HepG2 (cell line): ENCODE results near the gene HNRNPUL1. TPM values are rescaled to one million over a fixed set of nuclear protein-coding genes. Genes with fewer than 3 reads are reported as not detected.
A peak's percentile ranks its signal among the peaks of the same experiment; 100 is the strongest.

Source experiments
- EP300 ChIP-seq, 3 experiments: sonication (generic) in 1 of 3; formaldehyde crosslinking in 1 of 3; IDR thresholded peaks; 2 replicates each; pipeline versions ENCODE4 v1.5.1 to v1.6.1; 2011 to 2020; ENCODE audit warnings: low read depth in 2 of 3, low read length in 2 of 3, borderline replicate concordance in 1 of 3, improper control_type of control experiment in 1 of 3, mild to moderate bottlenecking in 1 of 3, missing genetic modification reagents in 1 of 3, moderate library complexity in 1 of 3
- GABPB1 ChIP-seq: IDR thresholded peaks from 2 replicates; pipeline ENCODE4 v1.6.1; 2016; ENCODE audit warnings: mild to moderate bottlenecking, missing genetic modification reagents, moderate library complexity, missing compliant biosample characterization
- GATA4 ChIP-seq: sonication (generic); IDR thresholded peaks from 2 replicates; pipeline ENCODE4 v1.6.1; 2016; ENCODE audit warnings: antibody characterized with exemption, low read depth, borderline replicate concordance
- GZF1 ChIP-seq: sonication (generic); formaldehyde crosslinking; IDR thresholded peaks from 2 replicates; pipeline ENCODE4 v1.5.1; 2020; ENCODE audit warnings: mild to moderate bottlenecking, missing genetic modification reagents
- HES4 ChIP-seq: sonication (generic); formaldehyde crosslinking; IDR thresholded peaks from 2 replicates; pipeline ENCODE4 v1.9.0; 2021; ENCODE audit warnings: mild to moderate bottlenecking, missing genetic modification reagents, borderline replicate concordance
- HOXA3 ChIP-seq: sonication (generic); formaldehyde crosslinking; IDR thresholded peaks from 2 replicates; pipeline ENCODE4 v1.5.0; 2020; ENCODE audit warnings: missing genetic modification reagents
- KLF13 ChIP-seq: sonication (generic); formaldehyde crosslinking; IDR thresholded peaks from 2 replicates; pipeline ENCODE4 v1.4.0; 2020; ENCODE audit warnings: mild to moderate bottlenecking, missing genetic modification reagents
- MEF2D ChIP-seq: sonication (generic); formaldehyde crosslinking; IDR thresholded peaks from 2 replicates; pipeline ENCODE4 v1.5.1; 2020; ENCODE audit warnings: mild to moderate bottlenecking, missing genetic modification reagents
- MIER2 ChIP-seq: IDR thresholded peaks from 2 replicates; pipeline ENCODE4 v1.6.1; 2016; ENCODE audit warnings: missing biosample characterization, missing genetic modification reagents
- NR2C2 ChIP-seq: sonication (generic); formaldehyde crosslinking; IDR thresholded peaks from 2 replicates; pipeline ENCODE4 v1.4.0; 2020; ENCODE audit warnings: missing genetic modification reagents, mild to moderate bottlenecking, moderate library complexity, borderline replicate concordance
- NR2F1 ChIP-seq, 2 experiments: fragments of 450-650 bp in 1 of 2; formaldehyde crosslinking in 1 of 2; IDR thresholded peaks; 2 replicates each; pipeline versions ENCODE4 v1.5.0 to v1.6.1; 2016 to 2020; ENCODE audit warnings: mild to moderate bottlenecking in 1 of 2, missing compliant biosample characterization in 1 of 2, missing genetic modification reagents in 1 of 2, moderate library complexity in 1 of 2
- PHF21A ChIP-seq: sonication (generic); formaldehyde crosslinking; IDR thresholded peaks from 2 replicates; pipeline ENCODE4 v1.5.0; 2020; ENCODE audit warnings: mild to moderate bottlenecking, missing genetic modification reagents
- POLR2G ChIP-seq: fragments of 200-400 bp; formaldehyde crosslinking; IDR thresholded peaks from 2 replicates; pipeline ENCODE4 v1.6.1; 2018; ENCODE audit warnings: mild to moderate bottlenecking, low read depth, low read length, moderate library complexity
- RBAK ChIP-seq: sonication (generic); formaldehyde crosslinking; IDR thresholded peaks from 2 replicates; pipeline ENCODE4 v1.5.1; 2020; ENCODE audit warnings: mild to moderate bottlenecking, missing genetic modification reagents
- SIN3B ChIP-seq: fragments of 150-350 bp; IDR thresholded peaks from 2 replicates; pipeline ENCODE4 v1.6.1; 2014; ENCODE audit warnings: low read length
- ZNF546 ChIP-seq: sonication (generic); formaldehyde crosslinking; conservative IDR thresholded peaks from 2 replicates; pipeline ENCODE4 v1.8.1; 2023; ENCODE audit warnings: mild to moderate bottlenecking, missing genetic modification reagents
- ZSCAN9 ChIP-seq: IDR thresholded peaks from 2 replicates; pipeline ENCODE4 v1.6.1; 2016; ENCODE audit warnings: borderline replicate concordance
- polyA plus RNA-seq, 8 experiments: library from polyadenylated mRNA; depleted of rRNA in 3 of 8; stranded (reverse) in 7 of 8; unstranded in 1 of 8; fragments of >200 nt; fragmentation: Illumina TruSeq in 4 of 8; extraction: Trizol in 4 of 8; gene quantifications; 2 replicates each; pipeline versions ENCODE4 v1.2.1 to v1.2.3, GENCODE V29; 2011 to 2016; ENCODE audit warnings: low read depth in 4 of 8, missing spikeins in 1 of 8, mixed read lengths in 1 of 8; ENCODE audit not compliant: insufficient read depth in 1 of 8
- total RNA-seq, 5 experiments: library from RNA; depleted of rRNA; stranded (reverse); fragments of >200 nt; fragmentation: Illumina TruSeq; extraction: Trizol; gene quantifications; 2 replicates each; pipeline ENCODE4 v1.2.3, GENCODE V29; 2016; ENCODE audit warnings: low read depth in 1 of 5
- TF ChIP-seq, protein P1 (sequence below): sonication (generic); IDR thresholded peaks from 2 replicates; pipeline ENCODE4 v1.6.1; 2016; ENCODE audit warnings: low read depth, borderline replicate concordance
- TF ChIP-seq, protein P2 (sequence below): sonication (generic); formaldehyde crosslinking; conservative IDR thresholded peaks from 2 replicates; pipeline ENCODE4 v1.8.0; 2022; ENCODE audit warnings: mild to moderate bottlenecking, moderate library complexity, missing genetic modification reagents
- TF ChIP-seq, protein P3 (sequence below), 2 experiments: sonication (generic) in 1 of 2; formaldehyde crosslinking in 1 of 2; IDR thresholded peaks; 2 replicates each; pipeline versions ENCODE4 v1.4.0 to v1.6.1; 2018 to 2020; ENCODE audit warnings: missing genetic modification reagents in 2 of 2, borderline replicate concordance in 1 of 2, low read depth in 1 of 2, mild to moderate bottlenecking in 1 of 2, missing biosample characterization in 1 of 2
- TF ChIP-seq, protein P4 (sequence below): IDR thresholded peaks from 2 replicates; pipeline ENCODE4 v1.6.1; 2016; ENCODE audit warnings: low read depth, control low read depth

HNRNPUL1 gene
- total and polyA plus RNA-seq, 2 of the 13 experiments (the other 11 are each of a cell fraction or from before 2014, with no cell fraction given): 30.9 to 81.7 TPM

DNA sequence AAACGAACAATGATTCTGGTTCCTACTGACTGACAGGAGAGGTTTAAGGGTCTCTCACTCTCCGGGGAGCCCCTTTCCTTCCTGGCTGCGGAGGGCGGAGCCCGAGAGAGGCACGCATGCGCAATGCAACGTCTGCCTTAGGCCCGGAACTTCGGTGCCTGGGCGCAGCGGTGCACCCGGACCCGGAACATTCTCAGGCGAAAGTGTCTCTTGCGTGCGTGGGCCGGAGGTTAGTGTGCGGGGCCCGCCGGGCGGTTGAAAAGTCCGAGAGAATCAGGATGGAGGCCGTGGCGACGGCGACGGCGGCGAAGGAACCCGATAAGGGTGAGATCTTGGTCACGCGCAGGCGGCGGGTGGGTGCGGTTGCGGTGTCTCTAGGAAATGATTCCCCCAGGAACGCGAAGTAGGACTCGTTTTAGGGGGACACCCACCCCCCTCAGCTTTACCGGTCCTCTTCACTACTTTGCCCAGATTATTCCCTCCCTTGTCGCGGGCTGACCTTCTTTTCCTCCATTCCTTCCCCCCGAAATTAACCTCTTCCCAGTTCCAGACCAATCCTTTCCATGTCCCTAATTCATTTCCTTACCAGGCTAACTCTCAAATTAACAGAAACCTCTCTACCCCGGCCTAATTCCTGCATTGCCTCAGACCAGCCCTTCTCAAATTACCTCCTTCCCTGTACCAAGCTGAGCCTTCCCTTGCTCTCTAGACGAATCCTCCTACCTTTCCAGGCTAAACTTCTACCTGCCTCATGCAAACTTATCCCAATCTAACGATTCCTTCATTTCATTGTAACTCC, 46.1 kb downstream of the HNRNPUL1 start, which contains the start of gene CCDC97 (continued):
- TF ChIP-seq, protein P1, sequence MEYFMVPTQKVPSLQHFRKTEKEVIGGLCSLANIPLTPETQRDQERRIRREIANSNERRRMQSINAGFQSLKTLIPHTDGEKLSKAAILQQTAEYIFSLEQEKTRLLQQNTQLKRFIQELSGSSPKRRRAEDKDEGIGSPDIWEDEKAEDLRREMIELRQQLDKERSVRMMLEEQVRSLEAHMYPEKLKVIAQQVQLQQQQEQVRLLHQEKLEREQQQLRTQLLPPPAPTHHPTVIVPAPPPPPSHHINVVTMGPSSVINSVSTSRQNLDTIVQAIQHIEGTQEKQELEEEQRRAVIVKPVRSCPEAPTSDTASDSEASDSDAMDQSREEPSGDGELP: peak; percentile 24; the same call in 1 of the 2 replicates
- TF ChIP-seq KLF13: no peak
- no peak for TF ChIP-seq RBAK (CRISPR knock-in tag)
- TF ChIP-seq MIER2 (CRISPR knock-in tag): peak; percentile 53; the same call in 1 of the 2 replicates
- no peak for TF ChIP-seq HES4
- no peak; a peak in 1 of 4 replicates for TF ChIP-seq NR2F1 (CRISPR knock-in tag; IDR thresholded peaks at IDR 0.05)
- peak; percentile 93 for TF ChIP-seq POLR2G
- TF ChIP-seq GZF1 (CRISPR knock-in tag): 0 out of 2 replicates have a peak, but pooled peaks have one; percentile 59
- TF ChIP-seq, protein P2, sequence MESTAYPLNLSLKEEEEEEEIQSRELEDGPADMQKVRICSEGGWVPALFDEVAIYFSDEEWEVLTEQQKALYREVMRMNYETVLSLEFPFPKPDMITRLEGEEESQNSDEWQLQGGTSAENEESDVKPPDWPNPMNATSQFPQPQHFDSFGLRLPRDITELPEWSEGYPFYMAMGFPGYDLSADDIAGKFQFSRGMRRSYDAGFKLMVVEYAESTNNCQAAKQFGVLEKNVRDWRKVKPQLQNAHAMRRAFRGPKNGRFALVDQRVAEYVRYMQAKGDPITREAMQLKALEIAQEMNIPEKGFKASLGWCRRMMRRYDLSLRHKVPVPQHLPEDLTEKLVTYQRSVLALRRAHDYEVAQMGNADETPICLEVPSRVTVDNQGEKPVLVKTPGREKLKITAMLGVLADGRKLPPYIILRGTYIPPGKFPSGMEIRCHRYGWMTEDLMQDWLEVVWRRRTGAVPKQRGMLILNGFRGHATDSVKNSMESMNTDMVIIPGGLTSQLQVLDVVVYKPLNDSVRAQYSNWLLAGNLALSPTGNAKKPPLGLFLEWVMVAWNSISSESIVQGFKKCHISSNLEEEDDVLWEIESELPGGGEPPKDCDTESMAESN: peak; percentile 76
- peak; percentile 72 for TF ChIP-seq SIN3B
- peak; percentile 96 for TF ChIP-seq GABPB1 (CRISPR knock-in tag)
- peak; percentile 76; the same call in 1 of the 2 replicates for TF ChIP-seq PHF21A (CRISPR knock-in tag)
- TF ChIP-seq, protein P3, sequence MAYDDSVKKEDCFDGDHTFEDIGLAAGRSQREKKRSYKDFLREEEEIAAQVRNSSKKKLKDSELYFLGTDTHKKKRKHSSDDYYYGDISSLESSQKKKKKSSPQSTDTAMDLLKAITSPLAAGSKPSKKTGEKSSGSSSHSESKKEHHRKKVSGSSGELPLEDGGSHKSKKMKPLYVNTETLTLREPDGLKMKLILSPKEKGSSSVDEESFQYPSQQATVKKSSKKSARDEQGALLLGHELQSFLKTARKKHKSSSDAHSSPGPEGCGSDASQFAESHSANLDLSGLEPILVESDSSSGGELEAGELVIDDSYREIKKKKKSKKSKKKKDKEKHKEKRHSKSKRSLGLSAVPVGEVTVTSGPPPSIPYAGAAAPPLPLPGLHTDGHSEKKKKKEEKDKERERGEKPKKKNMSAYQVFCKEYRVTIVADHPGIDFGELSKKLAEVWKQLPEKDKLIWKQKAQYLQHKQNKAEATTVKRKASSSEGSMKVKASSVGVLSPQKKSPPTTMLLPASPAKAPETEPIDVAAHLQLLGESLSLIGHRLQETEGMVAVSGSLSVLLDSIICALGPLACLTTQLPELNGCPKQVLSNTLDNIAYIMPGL (CRISPR knock-in tag; IDR thresholded peaks at IDR 0.05; ENCODE audit: borderline replicate concordance in 1 of 2, low read depth in 1 of 2): peak; percentile 87 to 90
- TF ChIP-seq, protein P4, sequence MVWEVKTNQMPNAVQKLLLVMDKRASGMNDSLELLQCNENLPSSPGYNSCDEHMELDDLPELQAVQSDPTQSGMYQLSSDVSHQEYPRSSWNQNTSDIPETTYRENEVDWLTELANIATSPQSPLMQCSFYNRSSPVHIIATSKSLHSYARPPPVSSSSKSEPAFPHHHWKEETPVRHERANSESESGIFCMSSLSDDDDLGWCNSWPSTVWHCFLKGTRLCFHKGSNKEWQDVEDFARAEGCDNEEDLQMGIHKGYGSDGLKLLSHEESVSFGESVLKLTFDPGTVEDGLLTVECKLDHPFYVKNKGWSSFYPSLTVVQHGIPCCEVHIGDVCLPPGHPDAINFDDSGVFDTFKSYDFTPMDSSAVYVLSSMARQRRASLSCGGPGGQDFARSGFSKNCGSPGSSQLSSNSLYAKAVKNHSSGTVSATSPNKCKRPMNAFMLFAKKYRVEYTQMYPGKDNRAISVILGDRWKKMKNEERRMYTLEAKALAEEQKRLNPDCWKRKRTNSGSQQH: peak; percentile 95
- peak in 1 of 2 experiments; percentile 37; a peak in 1 of 4 replicates for TF ChIP-seq EP300 (IDR thresholded peaks at IDR 0.05; ENCODE audit: low read depth in 2 of 2, low read length in 2 of 2)
- 0 out of 2 replicates have a peak, but pooled peaks have one; percentile 18 for TF ChIP-seq EP300 (CRISPR knock-in tag; IDR thresholded peaks at IDR 0.05; ENCODE audit: borderline replicate concordance)
- peak; percentile 76 for TF ChIP-seq NR2C2 (CRISPR knock-in tag)
- TF ChIP-seq MEF2D (CRISPR knock-in tag): peak; percentile 85
- TF ChIP-seq ZNF546 (CRISPR knock-in tag): 0 out of 2 replicates have a peak, but pooled peaks have one; percentile 72
- TF ChIP-seq HOXA3 (CRISPR knock-in tag): peak; percentile 82
- TF ChIP-seq GATA4: peak; percentile 14; the same call in 1 of the 2 replicates
- TF ChIP-seq ZSCAN9 (CRISPR knock-in tag): 0 out of 2 replicates have a peak, but pooled peaks have one; percentile 20
